HAP-1 (cell line): ENCODE results near the gene LCN10.
"Not testable (repeated sequence)": the region's sequence is repeated elsewhere in the genome, so short reads cannot be mapped to it uniquely, and the experiment has no call there.

Experiments used
- DNase-seq, 2 experiments: peaks; one replicate each; pipeline ENCODE4 v3.0.0-alpha.2; 2016 to 2020; ENCODE audit warnings: low spot score in 2 of 2
- H3K27me3 ChIP-seq: fragments of 250-450 bp; sonication (Bioruptor Pico); 2 replicates; pipeline ENCODE4 v1.5.1; 2020; ENCODE audit warnings: low read depth, mild to moderate bottlenecking, moderate library complexity
- H3K36me3 ChIP-seq: fragments of 250-450 bp; sonication (Bioruptor Pico); replicated peaks from 2 replicates; pipeline ENCODE4 v1.5.1; 2020; ENCODE audit warnings: mild to moderate bottlenecking
- H3K4me1 ChIP-seq: fragments of 250-450 bp; sonication (Bioruptor Pico); 2 replicates; pipeline ENCODE4 v1.5.1; 2020; ENCODE audit warnings: mild to moderate bottlenecking
- H3K4me3 ChIP-seq: fragments of 250-450 bp; sonication (Bioruptor Pico); 2 replicates; pipeline ENCODE4 v1.5.1; 2020; ENCODE audit warnings: mild to moderate bottlenecking, moderate library complexity
- H3K9me3 ChIP-seq: fragments of 250-450 bp; sonication (Bioruptor Pico); 2 replicates; pipeline ENCODE4 v1.5.1; 2020; ENCODE audit warnings: mild to moderate bottlenecking, moderate library complexity
- in situ Hi-C: fragments of 300-500 bp; cut with MboI; formaldehyde crosslinking; loops from 3 replicates; pipeline ENCODE4 v1.14.3; 2020; ENCODE audit warnings: low sequenced_read_pairs, inconsistent platforms, mixed read lengths

Gene LCN10

GRCh38 chr9:136711219-136711648 is 31.5 kb downstream of the LCN10 start:
- in situ Hi-C loops, H3K27me3 ChIP-seq, H3K9me3 ChIP-seq, DNase-seq, H3K4me1 ChIP-seq: not testable (repeated sequence)
- Histone ChIP-seq H3K4me3 (peak overlapping the region; percentile 49), H3K36me3 (peaks cover 10% of the 10 kb centered on the region; the same call in 1 of the 2 replicates)

- H3K27me3 ChIP-seq = no peaks in the 10 kb centered on the region
- H3K4me3 ChIP-seq = no peak overlapping the region
- no peaks in the 10 kb centered on the region for H3K9me3 ChIP-seq
- H3K36me3 ChIP-seq = peaks cover 10% of the 10 kb centered on the region; the same call in 1 of the 2 replicates
- DNase-seq = no peak
- in situ Hi-C loops = no loop called here
- H3K4me1 ChIP-seq = peaks cover 7% of the 10 kb centered on the region
These were observed 32.2 kb downstream of the LCN10 start for GRCh38 chr9:136710543-136710942.

- Histone ChIP-seq H3K4me3 (no peak overlapping the region), H3K36me3 (peaks cover 7% of the 10 kb centered on the region; the same call in 1 of the 2 replicates), H3K4me1 (peaks cover 7% of the 10 kb centered on the region), H3K27me3 (no peaks in the 10 kb centered on the region), H3K9me3 (no peaks in the 10 kb centered on the region)
- in situ Hi-C loops = no loop called here
- DNase-seq = no peak
These were observed 33.2 kb downstream of the LCN10 start for GRCh38 chr9:136709454-136710109.

- no peaks in the 10 kb centered on the region for H3K4me1 ChIP-seq
- in situ Hi-C loops = no loop called here
These were observed 34.8 kb downstream of the LCN10 start for GRCh38 chr9:136707849-136708517.

GRCh38 chr9:136707011-136707410 is 35.7 kb downstream of the LCN10 start:
- Histone ChIP-seq H3K4me3 (no peak overlapping the region), H3K4me1 (no peaks in the 10 kb centered on the region), H3K27me3 (no peaks in the 10 kb centered on the region), H3K36me3 (no peaks in the 10 kb centered on the region), H3K9me3 (no peaks in the 10 kb centered on the region)
- in situ Hi-C loops = no loop called here
- DNase-seq = no peak

More at GRCh38 chr9:136707849-136708517, 34.8 kb downstream of the LCN10 start:
- no peak overlapping the region for H3K4me3 ChIP-seq
- no peaks in the 10 kb centered on the region for H3K36me3 ChIP-seq
- no peak for DNase-seq
- no peaks in the 10 kb centered on the region for H3K9me3 ChIP-seq
- no peaks in the 10 kb centered on the region for H3K27me3 ChIP-seq

- Histone ChIP-seq H3K4me3 (no peak overlapping the region), H3K9me3 (no peaks in the 10 kb centered on the region), H3K4me1 (no peaks in the 10 kb centered on the region), H3K36me3 (no peaks in the 10 kb centered on the region), H3K27me3 (no peaks in the 10 kb centered on the region)
- in situ Hi-C loops = no loop called here
- no peak for DNase-seq
These were observed 37.2 kb downstream of the LCN10 start for GRCh38 chr9:136705564-136705963.

GRCh38 chr9:136704741-136705140 is 38.0 kb downstream of the LCN10 start:
- H3K27me3 ChIP-seq, H3K36me3 ChIP-seq, H3K9me3 ChIP-seq, in situ Hi-C loops, H3K4me3 ChIP-seq, DNase-seq, H3K4me1 ChIP-seq: not testable (repeated sequence)

- Histone ChIP-seq H3K4me3 (no peak overlapping the region), H3K4me1 (no peaks in the 10 kb centered on the region), H3K9me3 (no peaks in the 10 kb centered on the region), H3K36me3 (no peaks in the 10 kb centered on the region), H3K27me3 (no peaks in the 10 kb centered on the region)
- in situ Hi-C loops = no loop called here
- DNase-seq = no peak
These were observed 39.4 kb downstream of the LCN10 start for GRCh38 chr9:136703276-136703860.

GRCh38 chr9:136701668-136702053 is 41.1 kb downstream of the LCN10 start:
- no peak for DNase-seq
- no peaks in the 10 kb centered on the region for H3K4me1 ChIP-seq
- in situ Hi-C loops = no loop called here
- H3K4me3 ChIP-seq = no peak overlapping the region
- no peaks in the 10 kb centered on the region for H3K27me3 ChIP-seq
- no peaks in the 10 kb centered on the region for H3K36me3 ChIP-seq
- no peaks in the 10 kb centered on the region for H3K9me3 ChIP-seq

GRCh38 chr9:136700959-136701667 is 41.6 kb downstream of the LCN10 start:
- Histone ChIP-seq H3K4me3 (no peak overlapping the region), H3K36me3 (no peaks in the 10 kb centered on the region), H3K4me1 (no peaks in the 10 kb centered on the region), H3K9me3 (no peaks in the 10 kb centered on the region), H3K27me3 (no peaks in the 10 kb centered on the region)
- in situ Hi-C loops = no loop called here
- no peak for DNase-seq

GRCh38 chr9:136700304-136700703 is 42.4 kb downstream of the LCN10 start:
- in situ Hi-C loops = no loop called here

GRCh38 chr9:136698635-136699246 is 44.0 kb downstream of the LCN10 start:
- H3K27me3 ChIP-seq = no peaks in the 10 kb centered on the region
- no peaks in the 10 kb centered on the region for H3K4me1 ChIP-seq
- H3K36me3 ChIP-seq = no peaks in the 10 kb centered on the region
- in situ Hi-C loops = no loop called here
- no peak for DNase-seq
- H3K4me3 ChIP-seq = no peak overlapping the region
- H3K9me3 ChIP-seq = no peaks in the 10 kb centered on the region

More at GRCh38 chr9:136700304-136700703, 42.4 kb downstream of the LCN10 start:
- no peaks in the 10 kb centered on the region for H3K9me3 ChIP-seq
- no peaks in the 10 kb centered on the region for H3K36me3 ChIP-seq
- H3K4me1 ChIP-seq = no peaks in the 10 kb centered on the region
- DNase-seq = no peak
- no peaks in the 10 kb centered on the region for H3K27me3 ChIP-seq
- no peak overlapping the region for H3K4me3 ChIP-seq

GRCh38 chr9:136697821-136698526 is 44.8 kb downstream of the LCN10 start:
- in situ Hi-C loops = no loop called here
- H3K4me3 ChIP-seq = no peak overlapping the region
- DNase-seq = no peak

More at GRCh38 chr9:136697821-136698526, 44.8 kb downstream of the LCN10 start:
- Histone ChIP-seq H3K9me3 (no peaks in the 10 kb centered on the region), H3K4me1 (no peaks in the 10 kb centered on the region), H3K27me3 (no peaks in the 10 kb centered on the region), H3K36me3 (no peaks in the 10 kb centered on the region)
